ENCODE data around the gene PCBP4.

Gene PCBP4

DNA sequence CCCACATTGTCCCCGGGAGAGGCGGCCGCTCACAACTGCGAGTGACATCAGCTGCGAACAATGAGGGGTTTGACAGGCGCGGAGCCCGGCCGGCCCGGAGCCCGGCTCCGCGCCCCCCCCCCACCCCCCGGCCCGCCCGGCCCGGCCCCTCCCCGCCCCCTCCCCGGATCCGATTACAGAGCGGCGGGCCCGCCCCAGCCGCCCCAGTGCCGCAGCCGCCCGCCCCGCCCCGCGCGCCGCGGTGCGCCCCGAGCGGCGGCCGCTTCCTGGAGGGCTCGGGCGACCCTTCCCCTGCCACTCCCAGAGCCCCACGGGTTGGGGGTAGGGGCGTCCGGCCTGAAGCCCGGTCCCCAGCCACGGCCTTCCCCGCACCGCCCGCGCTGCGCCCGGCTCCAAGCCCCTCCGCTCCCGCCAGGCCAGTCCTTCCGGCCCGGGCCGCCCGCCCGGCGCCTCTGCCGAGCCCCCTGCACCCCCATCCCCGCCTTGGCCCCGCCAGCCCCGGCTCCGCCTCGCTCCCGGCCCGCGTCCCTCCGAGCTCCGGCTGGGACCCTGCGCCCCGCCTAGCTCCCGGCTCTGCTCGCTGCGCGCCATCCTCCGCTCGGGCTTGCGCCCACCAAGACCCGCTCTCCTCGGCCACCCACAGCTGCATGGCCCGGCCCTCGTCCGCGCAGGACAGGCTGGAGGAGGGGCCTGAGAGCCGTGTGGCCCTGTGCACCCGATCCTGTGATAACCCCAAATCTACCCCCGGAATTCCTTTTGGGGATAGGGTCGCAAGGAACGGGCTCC, at the start of gene PCBP4:
Gene PCBP4, minus strand, starts transcription at position 71 of the 786 bp plus-strand sequence. CDS start 6,214 bp downstream, outside the sequence.
- no peak for DNase-seq (ENCODE audit: low read depth, low spot score)

- DNase-seq (ENCODE audit: low read depth, low spot score), result no peak
Measured at GRCh38 chr3:52015438-52016228, 48.4 kb upstream of the PCBP4 start.

- DNase-seq (ENCODE audit: low read depth, low spot score), result no peak
Measured at GRCh38 chr3:52014613-52015012, 47.4 kb upstream of the PCBP4 start.

- DNase-seq (ENCODE audit: low read depth, low spot score), result no peak
Measured at GRCh38 chr3:52013802-52014598, 46.7 kb upstream of the PCBP4 start.

GRCh38 chr3:52012699-52013098, 45.4 kb upstream of the PCBP4 start:
- DNase-seq (ENCODE audit: low read depth, low spot score), result no peak

GRCh38 chr3:52010431-52010830, 43.2 kb upstream of the PCBP4 start:
- no peak for DNase-seq (ENCODE audit: low read depth, low spot score)

GRCh38 chr3:52007291-52007690, 40.0 kb upstream of the PCBP4 start:
- no peak for DNase-seq (ENCODE audit: low read depth, low spot score)

DNA sequence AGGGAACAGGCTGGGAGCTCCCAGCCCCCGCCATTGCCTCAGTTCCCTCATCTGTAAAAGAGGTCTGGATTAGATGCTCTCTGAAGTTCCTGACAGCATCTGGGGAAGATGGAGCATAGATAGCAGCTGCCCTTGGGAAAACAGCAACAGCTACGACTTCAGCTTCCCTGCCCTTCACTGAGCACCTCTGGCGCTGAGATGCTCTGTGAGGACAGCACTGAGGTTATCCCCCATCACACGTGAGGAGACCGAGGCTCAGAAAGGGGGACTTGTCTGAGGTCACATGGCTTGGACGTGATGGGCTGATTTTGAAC, 39.5 kb upstream of the PCBP4 start:
- no peak for DNase-seq (ENCODE audit: low read depth, low spot score)

DNA sequence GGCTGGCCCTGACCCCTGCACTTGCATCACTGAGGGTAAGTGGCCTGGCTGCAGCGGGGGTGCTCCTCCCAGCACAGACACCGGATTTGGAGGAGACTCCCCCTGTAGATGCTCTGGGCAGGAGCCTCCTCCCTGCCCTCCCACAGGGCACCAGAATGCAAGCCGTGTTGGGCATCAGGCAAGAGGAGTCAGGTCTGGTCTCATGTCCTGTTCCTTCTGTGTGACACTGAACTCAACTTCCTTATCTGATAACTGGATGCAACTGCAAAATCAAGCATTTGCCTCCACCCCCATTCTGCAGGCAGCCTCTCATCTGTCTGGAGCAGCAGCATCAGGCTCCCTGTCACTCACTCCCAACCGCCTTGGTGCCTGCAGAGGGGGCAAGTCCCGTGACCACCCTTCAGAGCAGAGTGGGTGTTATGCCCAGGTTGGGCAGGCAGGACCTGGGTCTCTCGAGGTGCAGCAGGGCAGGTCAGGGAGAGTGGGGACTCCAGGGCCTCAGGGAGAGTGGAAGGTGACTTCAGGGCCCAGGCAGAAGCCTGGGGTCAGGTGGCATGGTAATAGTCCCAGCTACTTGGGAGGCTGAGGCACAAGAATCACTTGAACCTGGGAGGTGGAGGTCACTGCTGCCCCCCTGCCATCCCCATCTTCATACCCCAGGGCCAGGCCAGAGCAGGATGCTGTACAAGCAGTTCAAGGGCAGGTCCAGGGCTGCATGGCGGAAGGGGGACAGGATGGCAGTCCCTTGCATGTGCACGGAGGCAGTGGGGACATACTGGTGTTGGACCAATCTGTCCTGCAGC, 39.0 kb upstream of the PCBP4 start:
- DNase-seq (ENCODE audit: low read depth, low spot score), result no peak

- no peak for DNase-seq (ENCODE audit: low read depth, low spot score)
Measured at GRCh38 chr3:52005571-52005986, 38.3 kb upstream of the PCBP4 start.

GRCh38 chr3:52004906-52005395, 37.7 kb upstream of the PCBP4 start:
- no peak for DNase-seq (ENCODE audit: low read depth, low spot score)

- no peak for DNase-seq (ENCODE audit: low read depth, low spot score)
Measured at GRCh38 chr3:52004163-52004787, 37.0 kb upstream of the PCBP4 start.

- DNase-seq (ENCODE audit: low read depth, low spot score), result no peak
Measured at GRCh38 chr3:52002748-52003147, 35.5 kb upstream of the PCBP4 start.

DNA sequence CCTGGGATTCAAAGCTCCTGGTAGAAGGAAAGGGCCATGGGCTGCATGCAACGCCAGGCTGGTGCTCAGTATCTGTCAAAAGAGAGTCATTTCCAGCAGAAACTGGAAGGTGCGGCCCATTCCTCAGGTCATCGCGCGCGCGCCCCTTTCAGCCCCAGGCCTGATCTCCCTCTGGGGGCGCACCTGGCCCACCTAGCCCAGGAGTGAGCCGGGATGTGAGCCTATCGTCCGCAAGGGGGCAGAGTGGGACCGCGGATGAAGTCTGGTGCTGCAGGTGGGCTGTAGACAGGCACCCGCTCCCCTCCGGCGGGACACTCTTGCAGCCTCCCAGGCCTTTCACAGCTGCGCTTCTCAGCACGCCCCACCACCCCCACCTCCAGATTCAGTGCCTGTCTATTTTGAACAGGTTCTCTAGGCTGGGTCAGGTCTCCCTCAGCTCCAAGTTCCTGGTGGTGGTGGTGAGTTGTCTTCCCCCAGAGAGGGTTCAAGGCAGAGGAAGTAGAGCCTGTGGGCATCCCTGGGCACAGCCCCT, 34.3 kb upstream of the PCBP4 start:
- no peak for DNase-seq (ENCODE audit: low read depth, low spot score)

DNA sequence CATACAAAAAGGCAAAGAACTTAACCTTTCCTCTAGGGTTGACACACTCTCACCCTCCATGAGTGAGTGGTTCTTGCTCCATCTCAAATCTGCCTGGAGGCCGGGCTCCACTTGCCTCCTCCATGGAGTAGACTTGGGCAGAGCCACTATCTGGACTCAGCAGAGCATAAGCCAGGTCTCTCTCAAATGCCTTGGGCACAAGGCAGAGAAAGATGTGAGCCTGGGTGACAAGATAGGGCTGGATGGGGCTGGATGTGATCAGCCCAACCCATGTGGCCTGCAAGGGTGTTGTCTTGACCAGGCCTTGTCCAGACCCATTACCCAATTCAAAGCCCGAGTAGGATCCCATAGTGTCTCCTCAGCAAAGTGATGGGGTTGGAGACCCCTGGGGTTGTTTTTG, 32.6 kb upstream of the PCBP4 start:
- no peak for DNase-seq (ENCODE audit: low read depth, low spot score)

GRCh38 chr3:51998774-51999173, 31.5 kb upstream of the PCBP4 start:
- DNase-seq (ENCODE audit: low read depth, low spot score), result no peak

- DNase-seq (ENCODE audit: low read depth, low spot score), result no peak
Measured at GRCh38 chr3:51997935-51998596, 30.8 kb upstream of the PCBP4 start.

- no peak for DNase-seq (ENCODE audit: low read depth, low spot score)
Measured at GRCh38 chr3:51997172-51997571, 29.9 kb upstream of the PCBP4 start.

GRCh38 chr3:51995346-51996163, 28.3 kb upstream of the PCBP4 start, which contains the start of gene RPL29:
RPL29 (minus strand) TSS chr3:51995895; CDS start chr3:51995461, 434 bp downstream.
- DNase-seq (ENCODE audit: low read depth, low spot score), result peak; percentile 78

Data from brain pericyte (primary cell).